Osteocyte (in vitro differentiated cells): ENCODE results near the gene KASH5. TPM values are rescaled to one million over a fixed set of nuclear protein-coding genes. Genes with fewer than 3 reads are reported as not detected.

Experiments
- DNase-seq: peaks from one replicate; pipeline ENCODE4 v3.0.0; 2021; ENCODE audit warnings: mixed read lengths; ENCODE audit not compliant: unreplicated experiment; ENCODE audit errors: extremely low spot score
- H3K27ac Mint-ChIP-seq: one replicate; pipeline ENCODE4 v1.8.0; 2021; ENCODE audit warnings: mild to moderate bottlenecking, mixed read lengths; ENCODE audit not compliant: unreplicated experiment
- H3K27me3 Mint-ChIP-seq: one replicate; pipeline ENCODE4 v1.8.0; 2021; ENCODE audit warnings: mixed read lengths; ENCODE audit not compliant: unreplicated experiment
- H3K36me3 Mint-ChIP-seq: one replicate; pipeline ENCODE4 v1.8.0; 2021; ENCODE audit warnings: mixed read lengths; ENCODE audit not compliant: unreplicated experiment
- H3K4me1 Mint-ChIP-seq: one replicate; pipeline ENCODE4 v1.8.0; 2021; ENCODE audit warnings: mixed read lengths; ENCODE audit not compliant: unreplicated experiment
- H3K4me3 Mint-ChIP-seq: one replicate; pipeline ENCODE4 v1.8.0; 2021; ENCODE audit warnings: mild to moderate bottlenecking, moderate library complexity, mixed read lengths; ENCODE audit not compliant: unreplicated experiment
- H3K9me3 Mint-ChIP-seq: one replicate; pipeline ENCODE4 v1.8.0; 2021; ENCODE audit warnings: mixed read lengths; ENCODE audit not compliant: unreplicated experiment
- CTCF ChIP-seq: fragments of 200-600 bp; sonication (generic); IDR thresholded peaks from 2 replicates; pipeline ENCODE4 v1.5.0; 2021; ENCODE audit warnings: antibody characterized with exemption, mild to moderate bottlenecking, moderate library complexity
- total RNA-seq: library from RNA; stranded (reverse); gene quantifications from 2 replicates; pipeline ENCODE4 v1.2.1, GENCODE V29; 2021

Gene KASH5
- total RNA-seq, 1 donor from 2014 or later: not detected

- Mint-ChIP-seq H3K4me3 (no peak overlapping the region), H3K27me3 (peaks cover 86% of the 10 kb centered on the region), H3K36me3 (peaks cover 2% of the 10 kb centered on the region), H3K27ac (no peak overlapping the region), H3K4me1 (peaks cover 31% of the 10 kb centered on the region), H3K9me3 (no peaks in the 10 kb centered on the region)
- no peak for DNase-seq
- no peak for TF ChIP-seq CTCF
Observed at GRCh38 chr19:49425922-49426592, 38.0 kb downstream of the KASH5 start.

GRCh38 chr19:49427339-49427738, 39.3 kb downstream of the KASH5 start:
- peaks cover 2% of the 10 kb centered on the region for H3K36me3 Mint-ChIP-seq
- no peak overlapping the region for H3K4me3 Mint-ChIP-seq
- DNase-seq: no peak
- H3K4me1 Mint-ChIP-seq: peaks cover 23% of the 10 kb centered on the region
- H3K27ac Mint-ChIP-seq: no peak overlapping the region
- H3K9me3 Mint-ChIP-seq: no peaks in the 10 kb centered on the region
- H3K27me3 Mint-ChIP-seq: peaks cover 84% of the 10 kb centered on the region
- no peak for TF ChIP-seq CTCF

GRCh38 chr19:49427855-49428546, 40.0 kb downstream of the KASH5 start:
- H3K36me3 Mint-ChIP-seq: peaks cover 2% of the 10 kb centered on the region
- no peak for DNase-seq
- peaks cover 18% of the 10 kb centered on the region for H3K4me1 Mint-ChIP-seq
- no peak overlapping the region for H3K4me3 Mint-ChIP-seq
- H3K9me3 Mint-ChIP-seq: no peaks in the 10 kb centered on the region
- H3K27ac Mint-ChIP-seq: no peak overlapping the region
- H3K27me3 Mint-ChIP-seq: peaks cover 80% of the 10 kb centered on the region
- TF ChIP-seq CTCF: no peak

- no peak for DNase-seq
- Mint-ChIP-seq H3K27ac (no peak overlapping the region), H3K4me1 (peaks cover 13% of the 10 kb centered on the region), H3K9me3 (no peaks in the 10 kb centered on the region), H3K4me3 (no peak overlapping the region), H3K36me3 (peaks cover 2% of the 10 kb centered on the region), H3K27me3 (peaks cover 80% of the 10 kb centered on the region)
- TF ChIP-seq CTCF: no peak
Observed at GRCh38 chr19:49428547-49429451, 40.8 kb downstream of the KASH5 start.
